ENCODE measurements around the gene ZDHHC8. TPM values are rescaled to one million over a fixed set of nuclear protein-coding genes. Genes with fewer than 3 reads are reported as not detected.
A peak's percentile ranks its signal among the peaks of the same experiment; 100 is the strongest.

The ZDHHC8 gene
- total RNA-seq, 2 donors from 2014 or later, result 82.2 to 82.3 TPM

GRCh38 chr22:20099099-20099711, 32.4 kb upstream of the ZDHHC8 start:
- H3K27ac Mint-ChIP-seq, result no peak overlapping the region

DNA sequence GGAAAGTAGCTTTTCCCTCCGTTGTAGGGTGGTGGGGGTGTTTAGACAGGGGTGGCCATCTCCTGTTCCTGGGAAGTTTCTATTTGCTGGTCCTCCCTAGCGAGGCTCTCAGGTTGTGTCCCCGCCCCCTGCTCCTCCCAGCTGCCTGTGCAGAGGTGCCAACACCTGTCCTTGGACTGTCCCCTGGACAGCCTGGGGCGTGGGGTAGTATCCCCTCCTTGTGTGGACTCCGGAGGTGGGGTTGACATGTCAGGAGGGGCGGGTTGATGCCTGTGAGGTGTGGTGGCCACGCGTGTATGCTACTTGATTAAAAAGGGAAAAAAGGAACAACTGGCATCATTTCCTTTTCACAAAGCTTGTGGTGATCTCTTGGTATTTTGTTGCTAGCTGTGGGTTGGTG, 30.0 kb upstream of the ZDHHC8 start:
- Mint-ChIP-seq H3K4me3 (no peak overlapping the region), H3K4me1 (no peaks in the 10 kb centered on the region), H3K27me3 (ENCODE audit: insufficient read depth) (no peaks in the 10 kb centered on the region), H3K9me3 (no peaks in the 10 kb centered on the region), H3K27ac (no peak overlapping the region), H3K36me3 (ENCODE audit: low read depth) (peaks cover 78% of the 10 kb centered on the region)
- H3K36me3 ChIP-seq (ENCODE audit: control insufficient read depth, insufficient read depth, low read length), result peaks cover 79% of the 10 kb centered on the region
- DNase-seq, result no peak
- peaks cover 1% of the 10 kb centered on the region for H3K9me3 ChIP-seq (ENCODE audit: control insufficient read depth, low read length)
- TF ChIP-seq CTCF (conservative IDR thresholded peaks at IDR 0.05), result no peak
- H3K4me3 ChIP-seq (ENCODE audit: low read length), result no peak overlapping the region
- H3K27me3 ChIP-seq (ENCODE audit: control insufficient read depth, insufficient read depth, low read length, poor library complexity, severe bottlenecking), result no peaks in the 10 kb centered on the region
- no peak overlapping the region for H3K27ac ChIP-seq (ENCODE audit: low read depth, low read length)
- WGBS, 2 experiments (ENCODE audit: insufficient coverage in 1 of 2, insufficient read length in 1 of 2), result 91 to 93% methylated on average over 3 to 8 of the region's 8 CpGs
- no peaks in the 10 kb centered on the region for H3K4me1 ChIP-seq (ENCODE audit: control insufficient read depth, insufficient read depth, low read length)
- no peak overlapping the region for H3K9ac ChIP-seq (ENCODE audit: extremely low read depth, low read length, poor library complexity, severe bottlenecking)

More at GRCh38 chr22:20099099-20099711, 32.4 kb upstream of the ZDHHC8 start:
- Histone ChIP-seq H3K9ac (ENCODE audit: extremely low read depth, low read length, poor library complexity, severe bottlenecking) (no peak overlapping the region), H3K27me3 (ENCODE audit: control insufficient read depth, insufficient read depth, low read length, poor library complexity, severe bottlenecking) (no peaks in the 10 kb centered on the region), H3K9me3 (ENCODE audit: control insufficient read depth, low read length) (peaks cover 7% of the 10 kb centered on the region), H3K4me3 (ENCODE audit: low read length) (no peak overlapping the region), H3K27ac (ENCODE audit: low read depth, low read length) (no peak overlapping the region), H3K4me1 (ENCODE audit: control insufficient read depth, insufficient read depth, low read length) (no peaks in the 10 kb centered on the region), H3K36me3 (ENCODE audit: control insufficient read depth, insufficient read depth, low read length) (peaks cover 79% of the 10 kb centered on the region)
- Mint-ChIP-seq H3K9me3 (no peaks in the 10 kb centered on the region), H3K27me3 (ENCODE audit: insufficient read depth) (no peaks in the 10 kb centered on the region), H3K4me3 (no peak overlapping the region), H3K36me3 (ENCODE audit: low read depth) (peaks cover 89% of the 10 kb centered on the region), H3K4me1 (no peaks in the 10 kb centered on the region)
- no peak for TF ChIP-seq CTCF (conservative IDR thresholded peaks at IDR 0.05)
- no peak for DNase-seq
- WGBS, 2 experiments (ENCODE audit: insufficient coverage in 1 of 2, insufficient read length in 1 of 2), result 94 to 98% methylated on average over 5 to 6 of the region's 6 CpGs

- no peak overlapping the region for H3K4me3 ChIP-seq (ENCODE audit: low read length)
- H3K27ac ChIP-seq (ENCODE audit: low read depth, low read length), result no peak overlapping the region
- Mint-ChIP-seq H3K36me3 (ENCODE audit: low read depth) (peaks cover 77% of the 10 kb centered on the region), H3K4me1 (no peaks in the 10 kb centered on the region), H3K27me3 (ENCODE audit: insufficient read depth) (no peaks in the 10 kb centered on the region), H3K4me3 (no peak overlapping the region), H3K9me3 (no peaks in the 10 kb centered on the region), H3K27ac (no peak overlapping the region)
- no peaks in the 10 kb centered on the region for H3K27me3 ChIP-seq (ENCODE audit: control insufficient read depth, insufficient read depth, low read length, poor library complexity, severe bottlenecking)
- no peaks in the 10 kb centered on the region for H3K9me3 ChIP-seq (ENCODE audit: control insufficient read depth, low read length)
- peak; percentile 66 for TF ChIP-seq CTCF (conservative IDR thresholded peaks at IDR 0.05)
- peaks cover 79% of the 10 kb centered on the region for H3K36me3 ChIP-seq (ENCODE audit: control insufficient read depth, insufficient read depth, low read length)
- no peak overlapping the region for H3K9ac ChIP-seq (ENCODE audit: extremely low read depth, low read length, poor library complexity, severe bottlenecking)
- 96 to 100% methylated on average over 8 to 12 of the region's 12 CpGs for WGBS, 2 experiments (ENCODE audit: insufficient coverage in 1 of 2, insufficient read length in 1 of 2)
- no peaks in the 10 kb centered on the region for H3K4me1 ChIP-seq (ENCODE audit: control insufficient read depth, insufficient read depth, low read length)
- DNase-seq, result no peak
Measured at GRCh38 chr22:20102203-20102780, 29.3 kb upstream of the ZDHHC8 start.
